Activated CD4-positive, alpha-beta T cell treated with anti-CD3 and anti-CD28 coated beads for 24 hours (primary cell): Measurements from ENCODE around the gene DIAPH2.

Source experiments
- DNase-seq, 2 donors: peaks; one replicate each; pipeline ENCODE4 v3.0.0-alpha.2; 2020; ENCODE audit warnings: low read depth in 2 of 2

The DIAPH2 gene

GRCh38 chrX:97587171-97587570 is 902.5 kb downstream of the DIAPH2 start:
- DNase-seq = no peak

DNA sequence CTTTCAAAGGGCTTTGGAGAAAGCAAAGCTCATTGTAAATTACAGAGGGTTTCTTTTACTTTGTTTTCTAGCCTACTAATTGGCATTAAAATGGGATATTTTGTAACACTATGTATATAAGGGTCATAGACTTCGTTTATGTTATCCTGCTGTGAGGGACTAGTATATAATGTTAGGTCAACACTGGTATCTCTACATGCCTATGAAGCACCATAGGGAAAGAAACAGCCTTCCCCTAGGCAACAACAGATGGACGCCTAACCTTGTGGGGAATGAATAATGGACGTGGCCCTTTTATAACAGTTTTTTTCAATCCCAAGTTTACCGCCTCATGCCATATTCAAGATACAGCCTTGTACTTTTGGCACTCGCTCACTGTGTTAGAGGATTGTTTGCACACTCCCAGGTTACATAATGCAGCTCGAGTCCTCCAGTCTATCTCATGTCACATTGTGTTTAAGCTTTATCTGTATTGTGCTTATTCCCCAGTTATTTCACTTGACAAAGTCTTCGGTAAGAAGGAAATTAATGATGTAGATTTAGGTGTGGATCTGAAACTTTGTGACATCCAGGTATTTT is 910.1 kb downstream of the DIAPH2 start:
- DNase-seq = no peak

DNA sequence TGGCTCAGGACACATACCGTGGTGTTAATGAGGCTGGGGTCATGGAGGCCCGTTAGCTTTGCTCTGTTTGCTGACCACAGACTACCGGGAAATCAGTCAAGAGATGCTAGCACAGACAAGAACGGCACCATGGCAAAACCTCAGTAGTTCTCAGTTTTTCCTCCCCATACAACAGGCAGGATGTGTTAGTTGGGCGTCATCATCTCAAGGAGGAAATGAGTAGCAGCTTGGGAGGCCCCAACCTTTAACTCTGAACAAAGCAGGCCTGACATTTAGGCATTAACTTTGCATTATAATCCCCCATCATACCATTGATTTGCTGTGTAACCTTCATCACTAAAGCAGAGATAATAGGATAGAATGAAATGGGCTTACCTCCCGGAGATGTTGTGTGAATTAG is 913.3 kb downstream of the DIAPH2 start:
- peak in 1 of 2 donors; percentile 0 for DNase-seq

- DNase-seq = no peak
Measured at GRCh38 chrX:97602465-97603258, 918.0 kb downstream of the DIAPH2 start.

GRCh38 chrX:97605271-97605670 is 920.6 kb downstream of the DIAPH2 start:
- DNase-seq = no peak

- DNase-seq = no peak
Measured at GRCh38 chrX:97609357-97609756, 924.7 kb downstream of the DIAPH2 start.

DNA sequence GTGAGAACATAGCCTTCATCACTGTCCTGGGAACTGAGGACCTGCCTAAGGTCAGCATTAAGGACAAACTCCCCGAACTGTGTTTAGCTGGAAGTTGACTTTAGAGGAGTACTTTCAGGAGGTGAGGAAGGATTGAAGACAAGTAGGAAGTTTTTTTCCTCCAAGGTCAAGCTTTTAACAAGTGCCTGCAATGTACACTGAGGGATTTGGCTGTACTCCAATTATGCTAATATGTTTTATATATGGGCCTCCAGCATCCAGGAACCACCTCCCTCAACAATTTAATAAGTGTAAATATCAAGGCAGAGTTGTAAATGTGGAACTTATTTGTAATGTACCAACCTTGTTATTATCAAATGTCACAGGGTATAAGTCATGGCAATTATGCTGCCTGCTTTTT is 925.3 kb downstream of the DIAPH2 start:
- no peak for DNase-seq

DNA sequence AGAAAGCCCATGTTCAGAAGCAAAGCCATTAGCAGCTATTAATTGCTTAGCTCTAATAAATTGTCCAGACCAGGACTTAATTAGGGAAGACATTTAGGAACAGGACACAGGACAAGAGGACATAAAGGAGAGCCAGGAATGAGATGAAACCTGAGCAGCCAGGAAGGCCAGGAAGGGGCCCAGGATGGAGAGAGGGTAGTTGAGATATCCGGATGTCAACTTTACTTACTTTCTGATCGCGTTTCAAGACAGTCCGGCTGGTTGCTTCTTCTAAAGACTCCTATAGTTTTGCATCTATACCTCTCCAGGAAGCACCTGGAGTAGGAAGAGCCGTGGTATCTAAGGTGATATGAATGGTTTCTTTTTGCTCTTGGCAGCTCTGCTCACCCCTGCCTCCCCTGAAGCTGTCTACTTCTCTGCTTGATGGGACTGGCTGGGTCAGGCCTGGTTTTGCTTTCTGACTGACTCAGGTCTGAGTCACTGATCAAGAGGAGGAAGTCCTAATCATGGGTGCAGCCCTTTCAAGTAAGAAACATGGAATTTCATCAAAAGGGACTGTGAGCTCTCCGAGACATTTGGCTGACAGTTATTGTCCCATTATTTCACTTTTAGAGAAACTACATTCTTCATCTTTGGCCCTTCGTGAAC is 932.4 kb downstream of the DIAPH2 start:
- no peak for DNase-seq

GRCh38 chrX:97619499-97619898 is 934.9 kb downstream of the DIAPH2 start:
- DNase-seq = no peak

- no peak for DNase-seq
Measured at GRCh38 chrX:97622111-97622510, 937.5 kb downstream of the DIAPH2 start.

GRCh38 chrX:97628326-97628725 is 943.7 kb downstream of the DIAPH2 start:
- DNase-seq = no peak

GRCh38 chrX:97628807-97629596 is 944.4 kb downstream of the DIAPH2 start:
- no peak for DNase-seq

DNA sequence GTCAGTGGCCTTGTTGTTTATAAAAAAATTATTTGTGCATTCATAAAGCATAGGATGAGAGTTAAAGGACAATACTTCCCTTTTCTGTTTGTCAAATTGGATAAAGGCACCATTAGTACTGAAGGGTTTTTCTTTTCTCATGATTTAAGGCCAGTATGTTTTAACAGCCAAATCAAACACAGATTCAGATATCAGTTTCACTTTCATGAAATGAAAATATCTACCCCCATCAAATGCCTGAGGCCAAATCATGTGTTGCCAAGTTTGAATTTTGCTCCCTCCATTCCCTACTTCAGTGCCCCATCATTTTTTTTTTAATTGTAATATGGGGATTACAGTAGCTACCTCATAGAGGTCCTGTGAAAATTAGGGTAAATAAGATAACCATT is 944.9 kb downstream of the DIAPH2 start:
- DNase-seq = no peak

DNA sequence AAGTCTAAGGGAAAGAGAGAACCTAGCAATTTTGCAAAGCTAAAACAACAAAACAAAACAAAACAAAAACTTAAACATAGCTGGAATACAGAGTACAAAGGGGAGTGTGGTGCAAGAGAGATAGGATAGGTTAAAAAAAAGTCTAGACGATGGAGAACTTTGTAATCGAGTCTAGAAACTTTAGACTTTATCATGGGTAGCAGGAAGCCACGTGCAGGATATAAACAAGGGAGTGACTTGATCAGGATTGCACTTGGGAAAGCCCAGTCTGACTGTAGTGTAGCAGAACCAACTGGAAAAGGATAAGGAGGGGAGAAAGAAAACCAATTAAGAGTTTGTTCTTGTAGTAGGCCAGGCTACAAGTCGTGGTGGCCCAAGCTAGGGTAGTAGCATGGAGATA is 949.2 kb downstream of the DIAPH2 start:
- DNase-seq = no peak

GRCh38 chrX:97636473-97637140 is 952.0 kb downstream of the DIAPH2 start:
- no peak for DNase-seq

DNA sequence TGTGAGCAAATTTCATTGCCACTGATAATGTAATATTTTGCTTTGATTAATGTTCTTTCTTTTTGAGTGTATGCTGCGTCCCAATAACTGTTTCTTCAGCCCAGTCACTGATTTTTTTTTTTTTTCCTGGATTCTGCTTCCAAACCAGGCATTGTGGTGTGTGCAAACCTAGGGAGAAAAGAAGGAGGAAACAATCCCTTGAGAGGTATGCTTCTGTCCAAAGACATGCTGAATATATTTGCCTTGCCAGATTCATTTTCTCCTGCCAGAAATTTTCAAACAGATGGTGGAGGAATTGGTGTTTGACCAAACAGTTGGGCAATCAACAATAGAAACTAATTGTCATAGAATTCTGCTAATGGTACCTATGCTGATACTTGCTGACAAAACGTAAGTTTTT is 952.6 kb downstream of the DIAPH2 start:
- no peak for DNase-seq

- no peak for DNase-seq
Measured at GRCh38 chrX:97638621-97639020, 954.0 kb downstream of the DIAPH2 start.

DNA sequence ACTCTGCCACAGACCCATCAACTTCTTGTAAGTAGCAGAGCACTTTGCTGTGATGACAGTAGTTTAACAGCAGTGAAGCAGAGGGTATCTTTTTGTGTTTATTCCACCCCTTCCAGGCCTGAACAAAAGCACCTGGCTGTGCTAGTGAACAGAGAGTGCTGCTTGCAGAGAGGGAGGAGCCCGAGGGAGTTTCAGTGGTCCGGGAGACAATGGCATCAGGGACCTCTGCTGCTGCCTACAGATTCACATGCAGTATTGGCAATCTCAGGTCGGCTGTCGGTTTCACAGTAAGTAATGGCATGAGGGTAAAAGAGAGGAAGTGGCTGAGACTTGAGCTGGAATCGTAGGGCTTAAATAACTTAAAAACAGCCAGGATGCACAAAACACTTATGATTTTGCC is 954.9 kb downstream of the DIAPH2 start:
- DNase-seq = no peak
